Nasal cavity respiratory epithelium epithelial cell of viscerocranial mucosa (primary cell): ENCODE measurements around the gene ZBTB9. TPM values are rescaled to one million over a fixed set of nuclear protein-coding genes. Genes with fewer than 3 reads are reported as not detected.

Source experiments
- total RNA-seq: library from RNA; depleted of rRNA; stranded (reverse); fragments of >200 nt; gene quantifications from 2 replicates; pipeline ENCODE4 v1.2.3, GENCODE V29; 2014

Gene ZBTB9
- 10.6 and 13.0 TPM in 2 replicates for total RNA-seq

DNA sequence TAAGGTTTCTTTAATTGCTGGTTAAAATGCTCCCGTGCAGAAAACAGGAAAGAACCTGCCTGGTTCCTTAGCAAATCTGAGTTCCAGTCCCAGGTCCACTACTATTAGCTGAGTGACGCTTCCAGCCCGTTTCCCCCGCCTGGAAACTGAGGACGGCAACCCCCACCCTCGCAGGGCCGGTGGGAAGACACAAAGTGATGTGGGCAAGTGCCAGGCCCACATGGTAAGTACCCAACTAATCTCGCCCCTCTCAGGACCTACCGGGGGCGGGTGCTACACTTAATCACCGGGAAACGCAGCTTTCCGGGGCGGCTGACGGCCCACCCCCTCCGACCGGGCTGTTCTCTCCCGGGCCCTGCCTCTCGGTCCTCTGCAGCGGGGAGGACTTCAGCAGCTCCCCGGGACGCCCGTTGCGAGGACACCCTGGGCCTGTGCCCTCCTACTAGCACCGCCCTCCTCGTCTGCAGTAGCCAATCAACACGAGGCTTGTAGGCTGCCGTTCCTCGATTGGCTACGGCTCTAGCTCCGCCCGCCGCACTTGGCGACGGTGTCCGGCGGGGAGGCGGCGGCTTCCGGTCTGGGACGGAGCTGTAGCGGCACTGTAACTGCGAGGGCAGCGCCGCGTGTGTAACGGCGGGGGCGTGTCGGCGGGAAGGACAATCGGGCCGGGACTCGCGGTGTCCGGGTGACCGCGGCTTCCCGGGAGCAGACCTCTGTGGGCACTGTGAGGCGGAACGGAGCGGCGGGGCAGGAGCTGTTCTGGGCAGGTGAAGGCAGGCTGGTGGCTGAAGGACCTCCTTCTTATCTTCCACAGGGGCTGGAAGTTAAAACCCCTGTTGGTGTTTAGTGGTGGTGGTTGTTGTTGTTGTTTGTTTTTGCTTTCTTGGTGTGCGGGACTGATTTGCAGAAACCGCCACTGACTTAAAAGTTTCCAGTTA lies at the start of gene ZBTB9:
Gene ZBTB9, plus strand, starts transcription at position 568 of the 938 bp plus-strand sequence. CDS start 525 bp downstream, outside the sequence.

DNA sequence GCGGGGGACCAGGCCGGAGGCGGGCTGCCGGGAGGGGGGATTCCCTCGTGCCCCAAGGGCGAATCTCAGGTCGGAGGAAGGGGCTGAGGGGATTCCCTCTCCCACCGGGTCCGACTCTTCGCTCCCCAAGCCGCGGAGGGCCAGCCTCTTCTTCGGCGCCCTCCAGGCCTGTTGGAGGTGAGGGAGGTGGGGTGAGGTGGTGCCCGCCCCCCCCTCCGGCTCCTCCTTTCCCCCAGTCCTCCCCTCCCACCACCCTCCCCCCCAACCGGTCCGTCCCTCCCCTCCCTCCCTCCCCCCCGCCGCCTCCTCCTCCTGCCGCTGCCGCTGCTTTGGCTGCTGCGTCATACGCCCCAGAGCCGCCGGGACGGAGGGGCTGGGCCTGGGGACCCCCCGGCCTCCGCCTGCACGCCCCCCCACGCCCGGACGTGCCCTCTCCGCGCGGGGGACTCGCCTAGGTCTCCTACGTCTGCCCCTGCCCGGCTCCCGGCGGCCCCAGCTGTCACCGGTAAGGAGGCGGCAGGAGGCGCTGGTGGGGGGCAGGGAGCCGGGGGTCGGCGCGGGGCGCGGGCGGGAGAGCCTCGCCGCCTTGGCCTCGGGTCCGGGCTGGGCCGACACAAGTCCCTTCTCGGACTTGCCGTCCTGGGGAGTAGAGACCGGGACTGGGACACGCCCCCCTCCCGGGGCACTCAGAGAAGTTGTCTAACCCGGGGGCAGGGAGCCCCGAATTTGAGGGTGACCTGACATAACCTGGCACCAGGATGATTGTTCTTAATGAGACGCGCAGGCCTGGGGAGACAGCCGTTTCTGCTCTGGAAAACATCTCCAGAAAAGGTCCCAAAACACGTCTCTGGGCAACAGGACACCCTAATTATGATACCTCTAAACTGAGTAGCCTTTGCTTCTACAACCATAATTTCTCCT lies 43.4 kb upstream of the ZBTB9 start, which contains the start of gene PHF1:
Gene PHF1, plus strand, starts transcription at position 304 of the 921 bp plus-strand sequence. CDS start 1,250 bp downstream, outside the sequence.

DNA sequence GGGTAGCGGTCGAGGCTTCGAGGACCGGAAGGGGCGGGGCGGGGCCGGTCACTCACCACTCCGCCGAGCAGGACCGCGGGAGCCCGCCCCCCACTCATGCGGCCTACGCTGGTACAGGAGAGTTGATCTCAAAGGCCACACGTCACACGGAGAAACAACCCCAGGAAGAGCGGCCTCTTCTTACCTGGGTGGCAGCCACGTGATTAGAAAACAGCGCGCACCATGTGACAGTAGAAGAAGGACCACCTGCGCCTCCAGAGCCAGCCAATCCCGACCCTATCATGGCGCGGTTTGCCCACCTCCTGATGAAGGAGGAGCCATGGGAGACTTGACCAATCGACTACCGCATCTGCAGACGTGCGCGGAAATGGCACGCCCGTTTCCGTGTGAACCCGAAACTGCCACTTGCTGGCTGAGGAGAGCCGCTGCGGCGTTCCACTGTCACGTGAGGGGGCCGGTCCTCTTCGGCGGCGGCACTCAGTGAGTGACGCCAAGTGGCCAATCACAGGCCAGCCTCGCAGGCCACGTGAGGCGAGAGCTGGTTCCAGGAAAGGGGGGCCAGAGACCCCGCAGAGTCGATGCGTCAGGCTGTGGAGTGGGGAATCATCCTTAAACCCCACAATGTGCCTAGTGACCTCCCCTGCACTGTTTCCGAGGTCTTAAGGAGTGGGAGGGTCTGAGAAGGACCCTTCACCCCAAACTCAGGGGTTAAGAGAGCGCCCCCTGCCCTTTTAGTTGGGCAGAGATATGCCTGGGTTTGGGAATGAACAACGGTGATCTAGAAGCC lies 36.3 kb upstream of the ZBTB9 start, which contains the start of gene CUTA:
Gene CUTA, minus strand, starts transcription at position 205 of the 787 bp plus-strand sequence. Its CDS starts 107 bp downstream, at position 98.

DNA sequence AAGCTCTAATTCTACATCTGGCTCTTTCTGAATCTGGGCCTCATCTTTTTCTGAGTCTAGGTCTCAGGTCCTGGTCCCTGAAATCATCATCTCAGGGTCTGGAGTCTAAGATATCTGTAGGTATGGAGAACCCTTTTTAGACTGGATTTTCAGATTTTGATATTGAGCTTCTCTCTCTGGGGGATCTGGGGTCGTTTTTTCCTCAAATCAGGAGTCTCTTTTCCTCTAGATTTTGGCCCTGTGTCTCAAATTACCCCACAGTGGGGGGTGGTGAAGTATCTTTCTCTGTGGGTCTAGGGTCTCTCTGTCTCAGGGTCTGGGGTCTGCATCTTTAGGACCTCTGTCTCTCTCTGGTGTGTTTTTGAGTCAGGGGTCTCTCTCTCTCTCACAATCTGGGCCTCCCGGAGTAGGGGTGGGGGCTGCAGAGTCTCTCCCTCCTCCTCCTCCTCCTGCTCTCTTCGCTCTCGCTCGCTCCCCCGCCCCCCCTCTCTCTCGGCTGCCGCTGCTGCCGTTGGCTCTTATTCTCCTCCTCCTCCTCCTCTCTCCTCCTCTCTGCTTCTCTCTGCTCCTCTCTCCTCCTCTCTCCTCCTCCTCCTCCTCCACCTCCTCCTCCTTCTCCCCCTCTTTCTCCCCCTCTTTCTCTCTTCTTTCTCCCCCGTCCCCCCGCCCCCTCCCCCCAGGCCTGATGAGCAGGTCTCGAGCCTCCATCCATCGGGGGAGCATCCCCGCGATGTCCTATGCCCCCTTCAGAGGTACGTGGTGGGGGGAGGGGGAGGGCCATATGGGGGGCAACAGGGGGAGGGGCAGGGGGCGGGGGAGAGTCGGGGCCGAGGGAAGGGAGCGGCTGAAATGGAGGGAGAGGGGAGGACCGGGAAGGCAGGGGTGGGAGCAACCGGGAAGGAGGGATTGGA lies 34.5 kb upstream of the ZBTB9 start, which contains the start of gene SYNGAP1:
Gene SYNGAP1, plus strand, starts transcription at position 486 of the 911 bp plus-strand sequence. Its CDS starts 200 bp downstream, at position 686.

Other genes with a start within 250 kb of the ZBTB9 start
- 12.5 and 40.3 TPM in 2 replicates for gene HSD17B8, start 249.9 kb upstream of the ZBTB9 start, total RNA-seq
- 34.2 and 48.2 TPM in 2 replicates for gene RING1, start 246.1 kb upstream of the ZBTB9 start, total RNA-seq
- gene VPS52, start 182.7 kb upstream of the ZBTB9 start, total RNA-seq: 27.0 and 28.8 TPM in 2 replicates
- gene RPS18, start 182.5 kb upstream of the ZBTB9 start, total RNA-seq: 3,073 and 7,254 TPM in 2 replicates
- gene B3GALT4, start 177.5 kb upstream of the ZBTB9 start, total RNA-seq: 2.7 and 4.1 TPM in 2 replicates
- gene WDR46, start 165.3 kb upstream of the ZBTB9 start, total RNA-seq: 55.0 and 84.4 TPM in 2 replicates
- 37.5 and 69.7 TPM in 2 replicates for gene PFDN6, start 165.0 kb upstream of the ZBTB9 start, total RNA-seq
- gene RGL2, start 155.6 kb upstream of the ZBTB9 start, total RNA-seq: 22.9 and 40.4 TPM in 2 replicates
- gene TAPBP, start 140.5 kb upstream of the ZBTB9 start, total RNA-seq: 22.2 and 108 TPM in 2 replicates
- 19.9 and 24.3 TPM in 2 replicates for gene ZBTB22, start 136.8 kb upstream of the ZBTB9 start, total RNA-seq
- gene DAXX, start 131.6 kb upstream of the ZBTB9 start, total RNA-seq: 35.9 and 77.9 TPM in 2 replicates
- 0.21 and 0.68 TPM in 2 replicates for gene KIFC1, start 62.8 kb upstream of the ZBTB9 start, total RNA-seq
- gene PHF1, start 43.6 kb upstream of the ZBTB9 start, total RNA-seq: 10.3 and 13.0 TPM in 2 replicates
- gene CUTA, start 36.5 kb upstream of the ZBTB9 start, total RNA-seq: 27.3 and 62.1 TPM in 2 replicates
- gene SYNGAP1, start 34.5 kb upstream of the ZBTB9 start, total RNA-seq: 0.68 and 3.9 TPM in 2 replicates
- gene BAK1, start 125.7 kb downstream of the ZBTB9 start, total RNA-seq: 33.5 and 51.7 TPM in 2 replicates
- gene ITPR3, start 166.7 kb downstream of the ZBTB9 start, total RNA-seq: 118 and 271 TPM in 2 replicates